HL-60 (cell line): ENCODE measurements around the gene SLC25A21.

Experiments used
- POLR2AphosphoS5 ChIP-seq: IDR thresholded peaks from 2 replicates; pipeline ENCODE4 v1.6.1; 2012; ENCODE audit warnings: low read depth
- SPI1 ChIP-seq: IDR thresholded peaks from 2 replicates; pipeline ENCODE4 v1.6.1; 2012; ENCODE audit warnings: low read depth, mild to moderate bottlenecking, borderline replicate concordance
- TF ChIP-seq, protein P1 (sequence below): IDR thresholded peaks from one replicate; pipeline ENCODE4 v1.5.1; 2011; ENCODE audit warnings: low read length, control low read depth, inconsistent platforms; ENCODE audit not compliant: insufficient read depth
- TF ChIP-seq, protein P2 (sequence below): IDR thresholded peaks from 2 replicates; pipeline ENCODE4 v1.6.1; 2012; ENCODE audit warnings: low read depth; ENCODE audit not compliant: insufficient replicate concordance

DNA sequence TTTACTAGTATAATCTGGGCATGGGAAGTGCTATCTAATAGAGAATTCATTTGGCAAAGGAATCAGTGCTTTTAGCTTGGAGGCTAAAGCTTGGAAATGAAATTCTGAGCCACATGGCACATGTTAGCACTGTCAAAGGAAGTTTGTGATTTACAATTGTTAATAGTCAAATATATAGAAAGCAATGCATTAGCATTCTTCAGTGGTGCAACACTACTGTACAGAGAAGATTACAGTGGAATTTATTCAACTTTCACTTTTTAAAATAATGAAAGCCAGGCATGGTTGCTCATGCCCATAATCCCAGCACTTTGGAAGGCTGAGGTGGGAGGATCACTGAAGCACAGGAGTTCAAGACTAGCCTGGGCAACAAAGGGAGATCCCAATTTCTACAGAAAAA lies 464.8 kb downstream of the SLC25A21 start:
- TF ChIP-seq SPI1 (no peak), POLR2AphosphoS5 (no peak)
- TF ChIP-seq, protein P1, sequence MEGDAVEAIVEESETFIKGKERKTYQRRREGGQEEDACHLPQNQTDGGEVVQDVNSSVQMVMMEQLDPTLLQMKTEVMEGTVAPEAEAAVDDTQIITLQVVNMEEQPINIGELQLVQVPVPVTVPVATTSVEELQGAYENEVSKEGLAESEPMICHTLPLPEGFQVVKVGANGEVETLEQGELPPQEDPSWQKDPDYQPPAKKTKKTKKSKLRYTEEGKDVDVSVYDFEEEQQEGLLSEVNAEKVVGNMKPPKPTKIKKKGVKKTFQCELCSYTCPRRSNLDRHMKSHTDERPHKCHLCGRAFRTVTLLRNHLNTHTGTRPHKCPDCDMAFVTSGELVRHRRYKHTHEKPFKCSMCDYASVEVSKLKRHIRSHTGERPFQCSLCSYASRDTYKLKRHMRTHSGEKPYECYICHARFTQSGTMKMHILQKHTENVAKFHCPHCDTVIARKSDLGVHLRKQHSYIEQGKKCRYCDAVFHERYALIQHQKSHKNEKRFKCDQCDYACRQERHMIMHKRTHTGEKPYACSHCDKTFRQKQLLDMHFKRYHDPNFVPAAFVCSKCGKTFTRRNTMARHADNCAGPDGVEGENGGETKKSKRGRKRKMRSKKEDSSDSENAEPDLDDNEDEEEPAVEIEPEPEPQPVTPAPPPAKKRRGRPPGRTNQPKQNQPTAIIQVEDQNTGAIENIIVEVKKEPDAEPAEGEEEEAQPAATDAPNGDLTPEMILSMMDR, result no peak
- TF ChIP-seq, protein P2, sequence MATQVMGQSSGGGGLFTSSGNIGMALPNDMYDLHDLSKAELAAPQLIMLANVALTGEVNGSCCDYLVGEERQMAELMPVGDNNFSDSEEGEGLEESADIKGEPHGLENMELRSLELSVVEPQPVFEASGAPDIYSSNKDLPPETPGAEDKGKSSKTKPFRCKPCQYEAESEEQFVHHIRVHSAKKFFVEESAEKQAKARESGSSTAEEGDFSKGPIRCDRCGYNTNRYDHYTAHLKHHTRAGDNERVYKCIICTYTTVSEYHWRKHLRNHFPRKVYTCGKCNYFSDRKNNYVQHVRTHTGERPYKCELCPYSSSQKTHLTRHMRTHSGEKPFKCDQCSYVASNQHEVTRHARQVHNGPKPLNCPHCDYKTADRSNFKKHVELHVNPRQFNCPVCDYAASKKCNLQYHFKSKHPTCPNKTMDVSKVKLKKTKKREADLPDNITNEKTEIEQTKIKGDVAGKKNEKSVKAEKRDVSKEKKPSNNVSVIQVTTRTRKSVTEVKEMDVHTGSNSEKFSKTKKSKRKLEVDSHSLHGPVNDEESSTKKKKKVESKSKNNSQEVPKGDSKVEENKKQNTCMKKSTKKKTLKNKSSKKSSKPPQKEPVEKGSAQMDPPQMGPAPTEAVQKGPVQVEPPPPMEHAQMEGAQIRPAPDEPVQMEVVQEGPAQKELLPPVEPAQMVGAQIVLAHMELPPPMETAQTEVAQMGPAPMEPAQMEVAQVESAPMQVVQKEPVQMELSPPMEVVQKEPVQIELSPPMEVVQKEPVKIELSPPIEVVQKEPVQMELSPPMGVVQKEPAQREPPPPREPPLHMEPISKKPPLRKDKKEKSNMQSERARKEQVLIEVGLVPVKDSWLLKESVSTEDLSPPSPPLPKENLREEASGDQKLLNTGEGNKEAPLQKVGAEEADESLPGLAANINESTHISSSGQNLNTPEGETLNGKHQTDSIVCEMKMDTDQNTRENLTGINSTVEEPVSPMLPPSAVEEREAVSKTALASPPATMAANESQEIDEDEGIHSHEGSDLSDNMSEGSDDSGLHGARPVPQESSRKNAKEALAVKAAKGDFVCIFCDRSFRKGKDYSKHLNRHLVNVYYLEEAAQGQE, result no peak
